Activated CD8-positive, alpha-beta memory T cell treated with anti-CD3 and anti-CD28 coated beads, Interleukin-2, amount 50 U/mL, for 48 hours (primary cell): ENCODE data around the gene OSBP2.

ENCODE experiments used
- DNase-seq: peaks from one replicate; pipeline ENCODE4 v3.0.0-alpha.2; 2020

Gene OSBP2

DNA sequence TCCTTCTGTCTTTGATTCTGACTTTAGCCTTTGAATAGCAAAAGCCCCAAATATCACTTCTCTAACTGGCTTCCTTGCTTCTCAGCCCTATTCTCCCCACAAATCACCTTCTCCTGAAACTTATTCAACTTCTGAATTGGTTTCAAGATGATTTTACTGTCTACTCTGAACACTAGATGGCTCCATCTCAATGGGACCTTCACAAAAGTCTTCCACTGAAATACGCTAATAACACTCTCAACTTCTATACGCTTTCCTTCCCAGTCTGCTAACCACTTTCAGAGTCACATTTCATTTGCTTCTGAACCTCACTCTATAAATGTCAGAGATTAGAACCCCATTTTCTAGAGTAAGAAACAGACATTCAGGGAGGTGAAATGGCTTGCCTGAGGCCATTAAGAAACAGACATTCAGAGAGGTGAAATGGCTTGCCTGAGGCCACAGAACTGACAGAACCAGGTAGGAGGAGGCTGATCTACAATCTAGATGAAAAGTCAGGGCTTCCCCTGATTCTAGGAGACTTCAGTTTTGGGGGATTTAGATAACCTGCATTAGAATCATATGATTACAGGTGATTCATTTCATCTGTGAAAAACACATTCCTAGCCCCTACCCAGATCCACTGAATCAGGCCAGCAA, 253.3 kb downstream of the OSBP2 start:
- DNase-seq: no peak

DNA sequence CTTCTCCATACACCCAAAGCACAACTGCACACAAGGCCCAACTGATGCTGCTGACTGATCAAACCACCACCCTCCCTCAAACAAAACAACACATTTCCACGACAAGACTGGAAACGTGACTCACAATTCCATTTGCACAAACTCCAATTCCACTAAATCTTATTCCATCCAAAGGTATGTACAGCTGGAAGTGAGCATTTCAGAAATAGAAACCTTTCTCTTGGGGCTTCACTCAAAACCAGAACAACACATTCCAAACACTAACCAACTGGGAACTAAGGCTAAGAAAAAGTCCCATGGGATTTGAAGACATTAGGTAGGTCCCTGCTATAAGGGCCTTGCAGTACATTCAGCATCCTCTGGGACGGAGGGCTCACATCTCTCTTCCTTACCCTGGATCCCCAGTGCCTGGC, 254.3 kb downstream of the OSBP2 start:
- no peak for DNase-seq

DNA sequence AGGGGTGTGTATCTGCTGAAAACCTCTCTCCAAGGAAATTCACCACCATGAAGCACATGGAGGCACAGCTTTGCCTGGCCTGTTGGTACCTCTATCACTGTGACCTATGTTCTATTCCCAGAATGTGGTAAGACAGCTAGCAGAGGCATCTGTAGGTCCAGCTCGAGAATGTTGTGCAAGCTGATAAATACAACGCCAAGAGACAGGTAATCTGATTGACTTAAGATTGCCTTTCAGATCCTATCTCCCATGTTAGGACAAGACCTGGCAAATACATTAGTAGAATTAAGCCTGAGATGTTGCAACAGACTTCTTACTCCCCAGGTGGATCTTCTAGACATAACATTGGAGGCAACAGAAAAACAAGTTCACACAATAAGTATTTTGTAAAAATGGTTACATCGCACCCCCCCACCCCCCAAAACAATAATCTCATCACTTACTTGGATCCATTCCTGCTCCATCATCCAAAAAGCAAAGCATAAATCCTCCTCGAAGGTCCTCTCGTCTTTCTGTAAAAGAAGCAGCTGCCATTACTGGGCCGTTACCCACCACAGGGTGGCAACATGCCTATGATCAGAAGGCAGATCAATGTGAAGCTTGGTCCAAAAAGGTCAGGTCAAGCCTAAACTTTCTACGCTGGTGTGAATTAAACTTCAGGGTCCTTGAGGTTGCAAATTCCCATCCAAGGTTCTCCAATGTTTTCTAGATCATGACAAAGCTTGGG, 255.4 kb downstream of the OSBP2 start:
- DNase-seq: no peak

GRCh38 chr22:30953206-30953605, 258.5 kb downstream of the OSBP2 start:
- DNase-seq: no peak

GRCh38 chr22:30955153-30955552, 260.5 kb downstream of the OSBP2 start:
- no peak for DNase-seq
